Endothelial cell (in vitro differentiated cells): Measurements from ENCODE around the gene LARGE2. TPM values are rescaled to one million over a fixed set of nuclear protein-coding genes. Genes with fewer than 3 reads are reported as not detected.

ENCODE experiments used
- DNase-seq: peaks from one replicate; pipeline ENCODE4 v3.0.0; 2021; ENCODE audit warnings: low spot score
- H3K27ac Mint-ChIP-seq: one replicate; pipeline ENCODE4 v1.8.0; 2021; ENCODE audit warnings: mixed read lengths, inconsistent platforms; ENCODE audit not compliant: unreplicated experiment
- H3K27me3 Mint-ChIP-seq: one replicate; pipeline ENCODE4 v1.8.0; 2021; ENCODE audit warnings: mild to moderate bottlenecking, moderate library complexity, mixed read lengths, inconsistent platforms; ENCODE audit not compliant: unreplicated experiment
- H3K36me3 Mint-ChIP-seq: one replicate; pipeline ENCODE4 v1.8.0; 2021; ENCODE audit warnings: mild to moderate bottlenecking, low read depth, mixed read lengths, inconsistent platforms; ENCODE audit not compliant: unreplicated experiment
- H3K4me1 Mint-ChIP-seq: one replicate; pipeline ENCODE4 v1.8.0; 2021; ENCODE audit warnings: mild to moderate bottlenecking, mixed read lengths, inconsistent platforms; ENCODE audit not compliant: unreplicated experiment
- H3K4me3 Mint-ChIP-seq: one replicate; pipeline ENCODE4 v1.8.0; 2021; ENCODE audit warnings: mild to moderate bottlenecking, mixed read lengths, inconsistent platforms; ENCODE audit not compliant: unreplicated experiment
- H3K9me3 Mint-ChIP-seq: one replicate; pipeline ENCODE4 v1.8.0; 2021; ENCODE audit warnings: mixed read lengths, inconsistent platforms; ENCODE audit not compliant: unreplicated experiment
- total RNA-seq: library from RNA; stranded (reverse); fragmentation: NEBNext Ultra II Directional; extraction: Animal tissue kit (Norgen Biotek cat#: 25700); gene quantifications from one replicate; pipeline ENCODE4 v1.2.1, GENCODE V29; 2021; ENCODE audit not compliant: unreplicated experiment
- TF ChIP-seq, protein P1 (sequence below): fragments of 200-600 bp; sonication (generic); IDR thresholded peaks from one replicate; pipeline ENCODE4 v1.5.0; 2021; ENCODE audit warnings: antibody characterized with exemption; ENCODE audit not compliant: unreplicated experiment

LARGE2 gene
- total RNA-seq, 1 donor from 2014 or later, result 0.95 TPM

DNA sequence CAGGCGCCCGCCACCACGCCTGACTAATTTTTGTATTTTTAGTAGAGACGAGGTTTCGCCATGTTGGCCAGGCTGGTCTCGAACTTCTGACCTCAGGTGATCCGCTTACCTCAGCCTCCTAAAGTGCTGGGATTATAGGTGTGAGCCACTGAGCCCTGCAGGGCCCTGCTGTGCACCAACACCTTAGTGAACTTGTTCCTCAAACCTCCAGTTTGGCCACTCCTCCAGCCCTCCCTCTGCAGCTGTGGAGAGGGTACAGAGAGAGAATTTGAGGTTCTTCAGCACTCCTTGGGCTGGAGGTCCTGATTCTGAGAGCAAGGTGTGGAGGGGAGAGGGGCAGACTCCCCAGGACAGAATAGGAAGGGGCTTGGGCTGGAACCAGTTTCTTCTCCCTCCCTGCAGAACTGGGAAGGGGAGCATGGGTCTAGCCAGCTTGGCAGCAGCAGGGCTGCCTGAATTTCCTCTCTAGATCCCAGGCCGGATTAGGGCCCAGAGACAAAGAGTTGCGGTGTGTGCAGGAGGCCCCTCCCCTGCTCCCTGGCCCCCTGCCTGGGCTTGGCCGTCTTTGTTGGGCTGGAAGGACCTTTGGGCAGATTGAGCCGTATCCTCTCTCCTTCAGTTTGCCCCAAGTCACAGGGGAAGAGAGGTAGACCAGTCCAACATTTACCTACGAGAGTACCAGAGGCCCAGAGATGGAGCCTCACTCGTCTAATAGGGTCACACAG, 2.5 kb upstream of the LARGE2 start:
- Mint-ChIP-seq H3K9me3 (no peaks in the 10 kb centered on the region), H3K4me1 (peaks cover 28% of the 10 kb centered on the region), H3K4me3 (no peak overlapping the region), H3K27ac (no peak overlapping the region), H3K27me3 (peaks cover 34% of the 10 kb centered on the region), H3K36me3 (no peaks in the 10 kb centered on the region)
- TF ChIP-seq, protein P1, sequence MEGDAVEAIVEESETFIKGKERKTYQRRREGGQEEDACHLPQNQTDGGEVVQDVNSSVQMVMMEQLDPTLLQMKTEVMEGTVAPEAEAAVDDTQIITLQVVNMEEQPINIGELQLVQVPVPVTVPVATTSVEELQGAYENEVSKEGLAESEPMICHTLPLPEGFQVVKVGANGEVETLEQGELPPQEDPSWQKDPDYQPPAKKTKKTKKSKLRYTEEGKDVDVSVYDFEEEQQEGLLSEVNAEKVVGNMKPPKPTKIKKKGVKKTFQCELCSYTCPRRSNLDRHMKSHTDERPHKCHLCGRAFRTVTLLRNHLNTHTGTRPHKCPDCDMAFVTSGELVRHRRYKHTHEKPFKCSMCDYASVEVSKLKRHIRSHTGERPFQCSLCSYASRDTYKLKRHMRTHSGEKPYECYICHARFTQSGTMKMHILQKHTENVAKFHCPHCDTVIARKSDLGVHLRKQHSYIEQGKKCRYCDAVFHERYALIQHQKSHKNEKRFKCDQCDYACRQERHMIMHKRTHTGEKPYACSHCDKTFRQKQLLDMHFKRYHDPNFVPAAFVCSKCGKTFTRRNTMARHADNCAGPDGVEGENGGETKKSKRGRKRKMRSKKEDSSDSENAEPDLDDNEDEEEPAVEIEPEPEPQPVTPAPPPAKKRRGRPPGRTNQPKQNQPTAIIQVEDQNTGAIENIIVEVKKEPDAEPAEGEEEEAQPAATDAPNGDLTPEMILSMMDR, result no peak
- DNase-seq, result no peak

DNA sequence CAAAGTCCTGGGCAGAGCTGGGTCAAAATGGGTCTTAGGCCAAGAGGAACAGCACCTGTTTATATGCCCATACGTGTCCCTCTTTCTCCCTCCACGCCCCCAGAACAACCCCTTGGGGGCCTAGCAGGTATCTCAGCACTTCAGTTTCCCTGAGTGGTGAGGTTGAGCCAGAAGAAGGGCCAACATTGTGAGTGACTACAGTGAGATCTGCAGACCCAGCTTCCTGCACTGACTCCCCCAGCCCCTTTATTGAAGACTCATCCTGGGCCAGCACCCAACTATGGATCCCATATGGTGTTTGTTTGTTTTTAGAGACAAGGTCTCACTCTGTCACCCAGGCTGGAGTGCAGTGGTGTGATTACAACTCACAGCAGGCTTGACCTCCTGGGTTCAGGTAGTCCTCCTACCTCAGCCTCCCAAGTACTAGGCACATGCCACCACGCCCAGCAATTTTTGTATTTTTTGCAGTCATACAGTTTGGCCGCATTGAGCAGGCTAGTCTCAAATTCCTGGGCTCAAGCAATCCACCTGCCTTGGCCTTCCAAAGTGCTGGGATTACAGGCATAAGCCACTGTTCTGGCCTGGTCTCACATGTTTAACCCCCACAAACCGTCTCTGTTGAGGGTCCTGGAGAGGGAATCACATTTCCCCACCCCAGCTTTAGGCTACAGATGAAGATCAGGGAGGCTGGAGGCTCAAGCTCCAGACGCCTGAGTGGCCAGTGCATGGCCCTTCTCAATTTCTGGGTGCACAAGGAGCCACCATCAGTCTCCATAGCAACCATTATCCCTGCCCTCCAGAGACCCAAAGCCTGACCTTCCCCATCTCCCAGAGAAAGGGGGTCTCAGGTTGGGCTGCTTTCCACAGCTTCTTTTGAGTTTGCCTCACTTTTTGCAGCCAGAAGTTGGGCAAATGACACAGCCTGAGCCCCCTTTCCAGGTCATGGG, 1.7 kb upstream of the LARGE2 start:
- Mint-ChIP-seq H3K9me3 (no peaks in the 10 kb centered on the region), H3K4me1 (peaks cover 28% of the 10 kb centered on the region), H3K4me3 (peak overlapping the region; percentile 44), H3K36me3 (no peaks in the 10 kb centered on the region), H3K27ac (no peak overlapping the region), H3K27me3 (peaks cover 34% of the 10 kb centered on the region)
- DNase-seq, result no peak
- TF ChIP-seq, protein P1, result no peak

DNA sequence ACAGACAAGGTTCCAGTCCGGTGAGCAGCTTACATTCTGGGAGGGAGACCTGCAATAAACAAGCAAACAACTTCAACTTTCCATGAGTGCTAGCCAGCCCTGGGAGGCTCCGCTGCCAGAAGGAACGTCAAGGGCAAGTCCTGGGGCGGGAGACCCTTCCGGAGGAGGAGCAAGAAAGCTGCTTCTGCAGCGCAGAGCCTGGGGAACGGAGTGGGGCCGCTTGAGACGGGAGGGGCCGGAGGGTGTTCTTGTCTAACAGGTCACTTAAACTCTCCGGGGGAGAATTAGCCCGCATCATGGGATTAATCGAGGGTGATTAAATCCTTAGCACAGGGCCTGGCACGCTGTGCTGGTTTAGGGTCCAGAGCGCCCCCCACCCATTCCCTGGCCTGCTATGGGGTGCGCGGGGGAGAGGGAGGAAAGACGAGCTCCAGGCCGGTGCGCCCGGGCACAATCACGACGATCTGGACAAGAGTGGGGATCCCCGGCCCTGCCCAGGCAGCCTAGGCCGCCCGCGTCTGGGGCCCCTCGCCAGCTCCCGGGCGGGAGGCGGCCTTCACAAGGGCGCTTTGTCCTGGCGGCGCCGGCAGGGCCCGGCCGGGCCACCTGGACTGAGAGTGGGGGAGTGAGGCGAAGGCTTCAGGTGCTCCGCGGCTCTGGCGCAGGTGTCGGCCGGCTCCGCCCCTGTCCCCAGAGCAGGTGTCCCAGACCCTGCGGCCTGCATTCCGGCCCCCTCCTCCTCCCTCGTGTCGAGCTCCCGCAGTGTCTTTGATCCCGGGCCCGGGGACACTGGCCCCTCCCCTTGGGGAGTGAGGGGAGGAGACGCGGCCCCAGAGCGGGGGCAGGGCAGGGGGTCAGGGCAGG, 663 bp upstream of the LARGE2 start:
- H3K4me3 Mint-ChIP-seq, result peak overlapping the region; percentile 44
- TF ChIP-seq, protein P1, result no peak
- H3K27me3 Mint-ChIP-seq, result peaks cover 33% of the 10 kb centered on the region
- no peaks in the 10 kb centered on the region for H3K9me3 Mint-ChIP-seq
- H3K4me1 Mint-ChIP-seq, result peaks cover 25% of the 10 kb centered on the region
- DNase-seq, result no peak
- no peaks in the 10 kb centered on the region for H3K36me3 Mint-ChIP-seq
- no peak overlapping the region for H3K27ac Mint-ChIP-seq

- DNase-seq, result no peak
- no peaks in the 10 kb centered on the region for H3K36me3 Mint-ChIP-seq
- H3K27me3 Mint-ChIP-seq, result peaks cover 32% of the 10 kb centered on the region
- TF ChIP-seq, protein P1, result no peak
- H3K4me1 Mint-ChIP-seq, result peaks cover 16% of the 10 kb centered on the region
- H3K9me3 Mint-ChIP-seq, result no peaks in the 10 kb centered on the region
- no peak overlapping the region for H3K27ac Mint-ChIP-seq
- H3K4me3 Mint-ChIP-seq, result peak overlapping the region; percentile 59
These were observed 1.8 kb downstream of the LARGE2 start for GRCh38 chr11:45924036-45924915.
